Thyroid gland (tissue), 4 donors: ENCODE data around the gene MTCL3. TPM values are rescaled to one million over a fixed set of nuclear protein-coding genes. Genes with fewer than 3 reads are reported as not detected.

Source experiments
- DNase-seq, 2 donors: peaks; one replicate each; pipeline ENCODE4 v3.0.0-alpha.2; 2019
- H3K27ac ChIP-seq, 3 donors: fragments of 200-600 bp; sonication (generic); 1 replicate in 2 of 3; 2 replicates in 1 of 3; pipeline ENCODE4 v1.5.1; 2016 to 2019; ENCODE audit warnings: mild to moderate bottlenecking in 1 of 3, moderate library complexity in 1 of 3
- H3K27me3 ChIP-seq: fragments of 200-600 bp; sonication (generic); one replicate; pipeline ENCODE4 v1.5.1; 2019
- H3K36me3 ChIP-seq, 2 donors: fragments of 200-600 bp; sonication (generic); one replicate each; pipeline ENCODE4 v1.5.1; 2016 to 2019
- H3K4me1 ChIP-seq, 2 donors: fragments of 200-600 bp; sonication (generic); one replicate each; pipeline ENCODE4 v1.5.1; 2017 to 2019
- H3K4me3 ChIP-seq, 3 donors: fragments of 200-600 bp; sonication (generic); replicated peaks in 1 of 3; 1 replicate in 2 of 3; 2 replicates in 1 of 3; pipeline ENCODE4 v1.5.1; 2016; ENCODE audit warnings: mild to moderate bottlenecking in 1 of 3
- H3K9me3 ChIP-seq: fragments of 200-600 bp; sonication (generic); one replicate; pipeline ENCODE4 v1.5.1; 2017
- CTCF ChIP-seq, 6 experiments: fragments of 200-600 bp in 3 of 6; fragments of 450-650 bp in 3 of 6; sonication (generic) in 3 of 6; IDR thresholded peaks; one replicate each; pipeline ENCODE4 v1.5.1; 2016 to 2019; ENCODE audit warnings: antibody characterized with exemption in 6 of 6, mild to moderate bottlenecking in 2 of 6, inconsistent platforms in 1 of 6, moderate library complexity in 1 of 6
- POLR2A ChIP-seq, 2 donors: fragments of 450-650 bp; IDR thresholded peaks; one replicate each; pipeline ENCODE4 v1.6.1; 2017; ENCODE audit warnings: antibody characterized with exemption in 2 of 2, mild to moderate bottlenecking in 2 of 2, moderate library complexity in 1 of 2
- WGBS, 2 donors: methylation state at CpG; one replicate each; pipeline ENCODE4 v1.1.5; 2017; 5-methylcytosine and 5-hydroxymethylcytosine counted together
- intact Hi-C: fragments of 100-400 bp; cut with DNase I; formaldehyde crosslinking; loops from one replicate; pipeline ENCODE4 v1.15.1; 2023
- small RNA-seq: library from RNA; depleted of rRNA; stranded (forward); fragments of <200 nt; gene quantifications from one replicate; pipeline ENCODE3, GENCODE V24; 2016
- total RNA-seq, 4 donors: library from RNA; depleted of rRNA; stranded (reverse); fragments of >200 nt; gene quantifications; one replicate each; pipeline ENCODE4 v1.2.3, GENCODE V29; 2016

The MTCL3 gene

GRCh38 chr6:127423921-127424320 lies 95.2 kb downstream of the MTCL3 start:
- no peaks in the 10 kb centered on the region for H3K36me3 ChIP-seq
- no peak overlapping the region for H3K4me3 ChIP-seq
- H3K9me3 ChIP-seq, result no peaks in the 10 kb centered on the region
- H3K27ac ChIP-seq, result no peak overlapping the region
- WGBS, 2 donors, result 83 to 84% methylated on average over 2 of the region's 2 CpGs
- intact Hi-C loops, result loop anchor here (10.0 kb wide), 1 partner anchor 119 kb away; no protein-coding TSS in a partner anchor
- H3K27me3 ChIP-seq, result no peaks in the 10 kb centered on the region
- TF ChIP-seq CTCF (IDR thresholded peaks at IDR 0.05), result no peak
- TF ChIP-seq POLR2A (IDR thresholded peaks at IDR 0.05), result no peak
- no peak for DNase-seq
- H3K4me1 ChIP-seq, result no peaks in the 10 kb centered on the region

Small RNAs within 50 kb of the gene (small RNA-seq; reads per million reads assigned to genes)
- gene KIAA0408, result not detected

Other genes starting within 250 kb of the MTCL3 start
- gene ECHDC1, start 175.7 kb downstream of the MTCL3 start, total RNA-seq, result 100 to 1,000 TPM in 1 of 4 donors, 10 to 100 TPM in 3; 55.4 to 149 (median 71.5) TPM
- gene KIAA0408, start 59.9 kb downstream of the MTCL3 start, total RNA-seq, result 1 to 10 TPM in 3 of 4 donors, under 1 TPM in 1; 0.38 to 3.6 (median 1.7) TPM
- gene C6orf58, start 57.8 kb upstream of the MTCL3 start, total RNA-seq, result not detected